Body of pancreas (tissue), 4 donors: ENCODE data around the gene MPST. TPM values are rescaled to one million over a fixed set of nuclear protein-coding genes. Genes with fewer than 3 reads are reported as not detected.

Source experiments
- ATAC-seq: fragments of 150-250 bp; one replicate; pipeline ENCODE4 v1.9.1; 2016
- DNase-seq, 4 donors: peaks; one replicate each; pipeline ENCODE4 v3.0.0-alpha.2; 2019
- H3K27ac ChIP-seq, 4 donors: fragments of 200-600 bp; sonication (generic); 1 replicate in 3 of 4; 2 replicates in 1 of 4; pipeline versions ENCODE4 v1.5.1 to v1.6.1; 2016 to 2019; ENCODE audit warnings: mild to moderate bottlenecking in 1 of 4, mixed read lengths in 1 of 4, moderate library complexity in 1 of 4
- H3K27me3 ChIP-seq, 2 donors: fragments of 200-600 bp; sonication (generic); one replicate each; pipeline ENCODE4 v1.6.0; 2016; ENCODE audit warnings: mild to moderate bottlenecking in 1 of 2
- H3K36me3 ChIP-seq, 2 donors: fragments of 200-600 bp; sonication (generic); replicated peaks in 1 of 2; 2 replicates each; pipeline ENCODE4 v1.5.1; 2016; ENCODE audit warnings: low read depth in 2 of 2; ENCODE audit not compliant: insufficient read depth in 1 of 2
- H3K4me1 ChIP-seq: fragments of 200-600 bp; sonication (generic); one replicate; pipeline ENCODE4 v1.6.0; 2016
- H3K4me3 ChIP-seq, 2 donors: fragments of 200-600 bp; sonication (generic); 1 replicate in 1 of 2; 2 replicates in 1 of 2; pipeline ENCODE4 v1.5.1; 2016 to 2019
- H3K9me3 ChIP-seq, 3 donors: fragments of 200-600 bp; sonication (generic); 1 replicate in 2 of 3; 2 replicates in 1 of 3; pipeline ENCODE4 v1.5.1; 2016
- POLR2A ChIP-seq, 3 donors: fragments of 450-650 bp; IDR thresholded peaks; one replicate each; pipeline ENCODE4 v1.6.1; 2016; ENCODE audit warnings: antibody characterized with exemption in 3 of 3, mild to moderate bottlenecking in 2 of 3
- WGBS, 2 donors: methylation state at CpG; one replicate each; pipeline ENCODE4 v1.1.5; 2017; 5-methylcytosine and 5-hydroxymethylcytosine counted together
- intact Hi-C: fragments of 100-400 bp; cut with DNase I; formaldehyde crosslinking; loops from one replicate; pipeline ENCODE4 v1.15.1; 2023
- total RNA-seq, 2 donors: library from RNA; depleted of rRNA; stranded (reverse); fragments of >200 nt; gene quantifications; one replicate each; pipeline ENCODE4 v1.1.0, GENCODE V29; 2016
- TF ChIP-seq, protein P1 (sequence below), 7 experiments: fragments of 450-650 bp in 4 of 7; fragments of 200-600 bp in 3 of 7; sonication (generic) in 3 of 7; IDR thresholded peaks; one replicate each; pipeline ENCODE4 v1.5.1; 2016 to 2019; ENCODE audit warnings: antibody characterized with exemption in 7 of 7

The MPST gene
- total RNA-seq, 2 donors from 2014 or later = 173 TPM

DNA sequence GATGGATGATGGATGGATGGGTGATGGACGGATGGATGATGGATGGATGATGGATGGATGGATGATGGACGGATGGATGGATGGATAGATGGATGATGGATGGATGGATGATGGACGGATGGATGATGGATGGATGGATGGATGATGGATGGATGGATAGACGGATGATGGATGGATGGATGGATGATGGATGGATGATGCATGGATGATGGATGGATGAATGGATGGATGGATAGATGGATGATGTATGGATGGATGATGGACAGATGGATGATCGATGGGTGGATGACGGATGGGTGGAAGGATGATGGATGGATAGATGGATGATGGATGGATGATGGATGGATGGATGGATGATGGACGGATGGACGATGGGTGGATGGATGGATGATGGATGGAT is 53.1 kb downstream of the MPST start:
- no peak for ATAC-seq
- no peak overlapping the region for H3K27ac ChIP-seq
- no peak for DNase-seq
- intact Hi-C loops = no loop called here
- WGBS, 2 donors = 64 to 77% methylated on average over 8 of the region's 8 CpGs
- H3K4me3 ChIP-seq = no peak overlapping the region
- H3K27me3 ChIP-seq = peaks cover 0 to 4% of the 10 kb centered on the region in 2 donors
- H3K4me1 ChIP-seq = no peaks in the 10 kb centered on the region
- TF ChIP-seq POLR2A (IDR thresholded peaks at IDR 0.05) = no peak
- TF ChIP-seq, protein P1, sequence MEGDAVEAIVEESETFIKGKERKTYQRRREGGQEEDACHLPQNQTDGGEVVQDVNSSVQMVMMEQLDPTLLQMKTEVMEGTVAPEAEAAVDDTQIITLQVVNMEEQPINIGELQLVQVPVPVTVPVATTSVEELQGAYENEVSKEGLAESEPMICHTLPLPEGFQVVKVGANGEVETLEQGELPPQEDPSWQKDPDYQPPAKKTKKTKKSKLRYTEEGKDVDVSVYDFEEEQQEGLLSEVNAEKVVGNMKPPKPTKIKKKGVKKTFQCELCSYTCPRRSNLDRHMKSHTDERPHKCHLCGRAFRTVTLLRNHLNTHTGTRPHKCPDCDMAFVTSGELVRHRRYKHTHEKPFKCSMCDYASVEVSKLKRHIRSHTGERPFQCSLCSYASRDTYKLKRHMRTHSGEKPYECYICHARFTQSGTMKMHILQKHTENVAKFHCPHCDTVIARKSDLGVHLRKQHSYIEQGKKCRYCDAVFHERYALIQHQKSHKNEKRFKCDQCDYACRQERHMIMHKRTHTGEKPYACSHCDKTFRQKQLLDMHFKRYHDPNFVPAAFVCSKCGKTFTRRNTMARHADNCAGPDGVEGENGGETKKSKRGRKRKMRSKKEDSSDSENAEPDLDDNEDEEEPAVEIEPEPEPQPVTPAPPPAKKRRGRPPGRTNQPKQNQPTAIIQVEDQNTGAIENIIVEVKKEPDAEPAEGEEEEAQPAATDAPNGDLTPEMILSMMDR (IDR thresholded peaks at IDR 0.05) = no peak
- no peaks in the 10 kb centered on the region for H3K9me3 ChIP-seq
- H3K36me3 ChIP-seq = no peaks in the 10 kb centered on the region

DNA sequence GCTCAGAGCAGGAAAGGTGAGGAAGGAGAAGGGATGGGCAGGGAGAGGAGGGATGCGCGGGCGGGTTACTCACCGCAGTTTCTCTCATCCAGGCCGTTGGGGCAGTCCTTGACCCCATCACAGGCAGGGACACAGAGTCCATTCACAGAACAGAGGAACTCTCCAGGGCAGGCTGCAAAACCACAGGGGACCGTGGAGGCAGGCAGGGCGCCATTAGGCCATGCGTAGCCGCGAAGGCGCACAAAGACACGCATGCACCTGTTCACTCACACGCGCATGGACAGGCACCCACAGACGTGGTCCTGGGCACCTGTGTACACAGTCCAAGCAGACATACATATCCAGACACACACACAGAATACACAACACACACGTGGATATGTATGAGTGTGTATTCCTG is 55.0 kb downstream of the MPST start:
- no peak for ATAC-seq
- H3K4me1 ChIP-seq = no peaks in the 10 kb centered on the region

DNA sequence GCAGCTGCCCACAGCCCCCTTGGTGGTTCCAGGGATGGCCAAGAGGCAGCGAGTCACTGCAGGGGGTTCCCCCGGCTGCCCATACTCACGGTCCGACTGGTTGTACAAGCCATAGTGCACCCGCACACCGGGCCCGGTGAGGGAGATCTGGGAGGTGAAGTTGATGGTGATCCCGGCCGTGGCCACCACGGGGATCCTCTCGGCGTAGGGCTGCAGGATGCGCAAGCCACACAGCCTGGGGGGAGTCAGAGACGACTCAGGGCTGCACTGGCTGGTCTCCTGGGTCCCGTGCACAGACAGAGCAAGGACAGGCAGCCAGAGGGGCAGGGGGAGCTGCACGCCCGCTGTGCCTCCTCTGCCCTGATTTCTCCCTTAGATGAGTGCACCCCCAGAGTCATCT is 55.5 kb downstream of the MPST start:
- DNase-seq (no peak), ATAC-seq (no peak)
- H3K36me3 ChIP-seq = no peaks in the 10 kb centered on the region
- H3K9me3 ChIP-seq = no peaks in the 10 kb centered on the region
- H3K27ac ChIP-seq = no peak overlapping the region
- H3K4me1 ChIP-seq = no peaks in the 10 kb centered on the region
- no peak for TF ChIP-seq POLR2A (IDR thresholded peaks at IDR 0.05)
- TF ChIP-seq, protein P1 (IDR thresholded peaks at IDR 0.05) = no peak
- intact Hi-C loops = no loop called here
- no peaks in the 10 kb centered on the region for H3K27me3 ChIP-seq
- H3K4me3 ChIP-seq = no peak overlapping the region
- WGBS, 2 donors = 30% methylated on average over 17 of the region's 17 CpGs; no CpG with 5 or more reads in 1 of the 2 donors

More for the DNA sequence above, 55.0 kb downstream of the MPST start:
- Histone ChIP-seq H3K27ac (no peak overlapping the region), H3K4me3 (no peak overlapping the region), H3K36me3 (no peaks in the 10 kb centered on the region), H3K27me3 (no peaks in the 10 kb centered on the region), H3K9me3 (no peaks in the 10 kb centered on the region)
- intact Hi-C loops = no loop called here
- WGBS, 2 donors = 46 to 59% methylated on average over 16 of the region's 16 CpGs
- TF ChIP-seq, protein P1 (IDR thresholded peaks at IDR 0.05) = no peak
- no peak for TF ChIP-seq POLR2A (IDR thresholded peaks at IDR 0.05)
- DNase-seq = no peak

DNA sequence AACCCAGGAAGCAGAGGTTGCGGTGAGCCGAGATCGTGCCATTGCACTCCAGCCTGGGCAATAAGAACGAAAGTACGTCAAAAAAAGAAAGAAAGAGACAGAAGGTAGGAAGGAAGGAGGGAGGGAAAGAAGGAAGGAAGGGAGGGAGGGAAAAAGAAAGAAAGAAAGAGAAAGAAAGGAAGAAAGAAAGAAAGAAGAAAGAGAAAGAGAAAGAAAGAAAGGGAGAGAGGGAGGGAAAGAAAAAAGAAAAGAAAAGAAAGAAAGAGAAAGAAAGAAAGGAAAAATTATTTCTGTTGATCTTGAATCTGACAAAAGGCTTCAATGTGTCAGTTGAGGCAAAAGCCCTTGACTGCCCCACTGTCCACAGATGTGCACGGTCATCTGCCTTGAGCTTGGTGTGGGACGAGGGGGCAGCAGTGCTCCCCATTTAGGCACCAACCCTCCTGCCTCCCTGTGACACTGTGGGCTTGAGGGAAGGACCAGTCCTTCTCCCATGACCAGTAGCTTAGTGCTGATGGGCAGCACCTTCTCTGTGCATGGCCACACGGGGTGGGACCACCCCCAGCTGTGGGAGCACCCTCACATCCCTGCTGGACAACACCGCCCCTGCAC is 56.4 kb downstream of the MPST start:
- no peaks in the 10 kb centered on the region for H3K27me3 ChIP-seq
- 62 to 65% methylated on average over 7 to 9 of the region's 9 CpGs for WGBS, 2 donors
- H3K4me3 ChIP-seq = no peak overlapping the region
- no peak overlapping the region for H3K27ac ChIP-seq
- intact Hi-C loops = no loop called here
- ATAC-seq = no peak
- no peaks in the 10 kb centered on the region for H3K4me1 ChIP-seq
- no peaks in the 10 kb centered on the region for H3K9me3 ChIP-seq
- DNase-seq = no peak
- no peak for TF ChIP-seq POLR2A (IDR thresholded peaks at IDR 0.05)
- TF ChIP-seq, protein P1 (IDR thresholded peaks at IDR 0.05) = no peak
- H3K36me3 ChIP-seq = no peaks in the 10 kb centered on the region

DNA sequence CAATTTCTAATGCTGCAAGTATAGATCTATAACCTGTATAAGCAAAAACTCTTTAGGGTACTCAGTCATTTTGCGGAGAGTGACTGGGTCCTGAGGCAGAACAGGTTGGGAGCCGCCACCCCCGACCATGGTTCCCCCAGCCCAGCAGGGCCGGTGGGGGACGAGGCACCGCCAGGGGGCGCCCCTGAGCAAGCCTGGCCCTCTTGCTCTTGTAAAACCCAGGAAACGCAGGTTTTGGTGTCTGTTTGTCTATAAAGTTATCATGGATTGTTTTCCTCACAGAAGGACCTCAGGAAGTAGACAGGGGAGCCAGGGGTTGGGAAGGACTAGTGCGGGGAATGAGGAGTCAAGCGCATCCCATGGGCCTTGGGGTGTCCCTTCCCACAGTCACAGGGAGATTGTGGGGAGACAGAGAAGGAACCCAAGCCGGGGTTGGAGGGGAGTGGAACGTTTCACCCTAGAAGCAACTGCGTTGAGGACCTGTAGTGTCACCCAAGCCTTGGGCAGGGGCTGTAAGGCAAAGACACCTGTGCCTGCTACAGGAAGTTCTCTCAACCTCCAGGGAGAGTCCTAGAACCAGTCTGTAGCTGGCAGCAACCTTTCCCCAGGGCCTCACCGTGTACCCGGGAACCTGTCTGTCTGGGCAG is 58.4 kb downstream of the MPST start:
- H3K27me3 ChIP-seq = no peaks in the 10 kb centered on the region
- intact Hi-C loops = no loop called here
- ATAC-seq = no peak
- no peak overlapping the region for H3K27ac ChIP-seq
- 16 to 19% methylated on average over 14 to 15 of the region's 15 CpGs for WGBS, 2 donors
- H3K4me1 ChIP-seq = no peaks in the 10 kb centered on the region
- TF ChIP-seq POLR2A (IDR thresholded peaks at IDR 0.05) = no peak
- TF ChIP-seq, protein P1 (IDR thresholded peaks at IDR 0.05) = peak; percentile 63 to 90 (median 71)
- DNase-seq = peak; percentile 38 to 64 (median 52)
- H3K36me3 ChIP-seq = no peaks in the 10 kb centered on the region
- H3K4me3 ChIP-seq = no peak overlapping the region
- no peaks in the 10 kb centered on the region for H3K9me3 ChIP-seq
